ENCODE data around the gene FAM78A. TPM values are rescaled to one million over a fixed set of nuclear protein-coding genes. Genes with fewer than 3 reads are reported as not detected.
"Not testable (repeated sequence)": the region's sequence is repeated elsewhere in the genome, so short reads cannot be mapped to it uniquely, and the experiment has no call there.

Gene FAM78A
- total RNA-seq, 6 experiments from 2014 or later: 0.11 to 0.83 (median 0.34) TPM

GRCh38 chr9:131274674-131275331 lies 1.5 kb downstream of the FAM78A start:
- Mint-ChIP-seq H3K27me3 (ENCODE audit: insufficient read depth) (peaks cover 17% of the 10 kb centered on the region; the same call in 1 of the 2 replicates), H3K36me3 (ENCODE audit: low read depth) (0 out of 2 replicates have a peak, but pooled peaks cover 4% of the 10 kb centered on the region), H3K4me1 (ENCODE audit: low read depth) (no peaks in the 10 kb centered on the region), H3K4me3 (no peak overlapping the region), H3K27ac (no peak overlapping the region), H3K9me3 (no peaks in the 10 kb centered on the region)
- TF ChIP-seq CTCF (IDR thresholded peaks at IDR 0.05): no peak
- DNase-seq: no peak

GRCh38 chr9:131273856-131274673 lies 2.2 kb downstream of the FAM78A start:
- H3K27me3 Mint-ChIP-seq (ENCODE audit: insufficient read depth): peaks cover 18% of the 10 kb centered on the region
- 0 out of 2 replicates have a peak, but pooled peaks cover 4% of the 10 kb centered on the region for H3K36me3 Mint-ChIP-seq (ENCODE audit: low read depth)
- DNase-seq: no peak
- no peak for TF ChIP-seq CTCF (IDR thresholded peaks at IDR 0.05)
- no peaks in the 10 kb centered on the region for H3K9me3 Mint-ChIP-seq
- no peaks in the 10 kb centered on the region for H3K4me1 Mint-ChIP-seq (ENCODE audit: low read depth)
- H3K4me3 Mint-ChIP-seq: no peak overlapping the region
- no peak overlapping the region for H3K27ac Mint-ChIP-seq

- H3K27me3 Mint-ChIP-seq (ENCODE audit: insufficient read depth): peaks cover 20% of the 10 kb centered on the region
- no peaks in the 10 kb centered on the region for H3K9me3 Mint-ChIP-seq
- H3K4me3 Mint-ChIP-seq: no peak overlapping the region
- TF ChIP-seq CTCF (IDR thresholded peaks at IDR 0.05): no peak
- DNase-seq: no peak
- H3K4me1 Mint-ChIP-seq (ENCODE audit: low read depth): no peaks in the 10 kb centered on the region
- no peak overlapping the region for H3K27ac Mint-ChIP-seq
- 0 out of 2 replicates have a peak, but pooled peaks cover 4% of the 10 kb centered on the region for H3K36me3 Mint-ChIP-seq (ENCODE audit: low read depth)
Observed at GRCh38 chr9:131273146-131273855, 3.0 kb downstream of the FAM78A start.

GRCh38 chr9:131272212-131272611 lies 4.1 kb downstream of the FAM78A start:
- Mint-ChIP-seq H3K27ac (no peak overlapping the region), H3K4me1 (ENCODE audit: low read depth) (no peaks in the 10 kb centered on the region), H3K36me3 (ENCODE audit: low read depth) (0 out of 2 replicates have a peak, but pooled peaks cover 4% of the 10 kb centered on the region), H3K4me3 (no peak overlapping the region), H3K27me3 (ENCODE audit: insufficient read depth) (peaks cover 20% of the 10 kb centered on the region), H3K9me3 (no peaks in the 10 kb centered on the region)
- no peak for TF ChIP-seq CTCF (IDR thresholded peaks at IDR 0.05)
- no peak for DNase-seq

- no peak overlapping the region for H3K4me3 Mint-ChIP-seq
- H3K36me3 Mint-ChIP-seq (ENCODE audit: low read depth): 0 out of 2 replicates have a peak, but pooled peaks cover 4% of the 10 kb centered on the region
- DNase-seq: no peak
- no peak for TF ChIP-seq CTCF (IDR thresholded peaks at IDR 0.05)
- H3K27me3 Mint-ChIP-seq (ENCODE audit: insufficient read depth): peaks cover 20% of the 10 kb centered on the region
- no peaks in the 10 kb centered on the region for H3K4me1 Mint-ChIP-seq (ENCODE audit: low read depth)
- H3K9me3 Mint-ChIP-seq: no peaks in the 10 kb centered on the region
- no peak overlapping the region for H3K27ac Mint-ChIP-seq
Observed at GRCh38 chr9:131271506-131271931, 4.8 kb downstream of the FAM78A start.

GRCh38 chr9:131271016-131271273 lies 5.4 kb downstream of the FAM78A start:
- not testable (repeated sequence) for H3K9me3 Mint-ChIP-seq; H3K4me1 Mint-ChIP-seq (ENCODE audit: low read depth); H3K4me3 Mint-ChIP-seq; H3K36me3 Mint-ChIP-seq (ENCODE audit: low read depth); DNase-seq; H3K27ac Mint-ChIP-seq
- peaks cover 18% of the 10 kb centered on the region for H3K27me3 Mint-ChIP-seq (ENCODE audit: insufficient read depth)
